Measurements from ENCODE around the gene ZBTB8OS.
"Not testable (repeated sequence)": the region's sequence is repeated elsewhere in the genome, so short reads cannot be mapped to it uniquely, and the experiment has no call there.

Gene ZBTB8OS

GRCh38 chr1:32650752-32651460 is 556 bp upstream of the ZBTB8OS start, which contains the start of gene RBBP4:
RBBP4 (plus strand) TSS chr1:32651208; CDS start chr1:32651307, 99 bp downstream.
- peak; percentile 95 for DNase-seq (ENCODE audit: low spot score)

- no peak for DNase-seq (ENCODE audit: low spot score)
Measured at GRCh38 chr1:32647308-32648134, 2.8 kb downstream of the ZBTB8OS start.

GRCh38 chr1:32644426-32644825 is 5.9 kb downstream of the ZBTB8OS start:
- DNase-seq (ENCODE audit: low spot score) = no peak

GRCh38 chr1:32642292-32642827 is 8.0 kb downstream of the ZBTB8OS start:
- DNase-seq (ENCODE audit: low spot score) = not testable (repeated sequence)

GRCh38 chr1:32639489-32640075 is 10.8 kb downstream of the ZBTB8OS start:
- DNase-seq (ENCODE audit: low spot score) = no peak

GRCh38 chr1:32636914-32637645 is 13.3 kb downstream of the ZBTB8OS start:
- DNase-seq (ENCODE audit: low spot score) = no peak

- no peak for DNase-seq (ENCODE audit: low spot score)
Measured at GRCh38 chr1:32635508-32636277, 14.7 kb downstream of the ZBTB8OS start.

GRCh38 chr1:32632829-32633228 is 17.5 kb downstream of the ZBTB8OS start:
- no peak for DNase-seq (ENCODE audit: low spot score)

GRCh38 chr1:32630173-32630572 is 20.2 kb downstream of the ZBTB8OS start:
- DNase-seq (ENCODE audit: low spot score) = not testable (repeated sequence)

- no peak for DNase-seq (ENCODE audit: low spot score)
Measured at GRCh38 chr1:32627596-32628162, 22.7 kb downstream of the ZBTB8OS start.

GRCh38 chr1:32626176-32626575 is 24.2 kb downstream of the ZBTB8OS start:
- no peak for DNase-seq (ENCODE audit: low spot score)

- DNase-seq (ENCODE audit: low spot score) = no peak
Measured at GRCh38 chr1:32623775-32624174, 26.6 kb downstream of the ZBTB8OS start.

- no peak for DNase-seq (ENCODE audit: low spot score)
Measured at GRCh38 chr1:32622806-32623681, 27.3 kb downstream of the ZBTB8OS start.

GRCh38 chr1:32622205-32622604 is 28.1 kb downstream of the ZBTB8OS start:
- DNase-seq (ENCODE audit: low spot score) = no peak

- DNase-seq (ENCODE audit: low spot score) = no peak
Measured at GRCh38 chr1:32619701-32620485, 30.5 kb downstream of the ZBTB8OS start.

- DNase-seq (ENCODE audit: low spot score) = no peak
Measured at GRCh38 chr1:32618673-32619221, 31.6 kb downstream of the ZBTB8OS start.

- DNase-seq (ENCODE audit: low spot score) = no peak
Measured at GRCh38 chr1:32613472-32613871, 36.9 kb downstream of the ZBTB8OS start.
